ENCODE data around the gene ASPHD1.
"Not testable (repeated sequence)": the region's sequence is repeated elsewhere in the genome, so short reads cannot be mapped to it uniquely, and the experiment has no call there.

The ASPHD1 gene

GRCh38 chr16:29909851-29910250 lies 9.6 kb downstream of the ASPHD1 start:
- DNase-seq: not testable (repeated sequence)

- no peak for DNase-seq
Measured at GRCh38 chr16:29910819-29911675, 10.8 kb downstream of the ASPHD1 start.

GRCh38 chr16:29911676-29912010 lies 11.4 kb downstream of the ASPHD1 start:
- DNase-seq: no peak

- DNase-seq: no peak
Measured at GRCh38 chr16:29912087-29912486, 11.8 kb downstream of the ASPHD1 start.

- DNase-seq: no peak
Measured at GRCh38 chr16:29913514-29913913, 13.2 kb downstream of the ASPHD1 start.

- no peak for DNase-seq
Measured at GRCh38 chr16:29915590-29916247, 15.4 kb downstream of the ASPHD1 start.

- DNase-seq: no peak
Measured at GRCh38 chr16:29916979-29917378, 16.7 kb downstream of the ASPHD1 start.

GRCh38 chr16:29920288-29921033 lies 20.2 kb downstream of the ASPHD1 start:
- no peak for DNase-seq

- no peak for DNase-seq
Measured at GRCh38 chr16:29921034-29921385, 20.7 kb downstream of the ASPHD1 start.

GRCh38 chr16:29922326-29922725 lies 22.0 kb downstream of the ASPHD1 start:
- no peak for DNase-seq

- no peak for DNase-seq
Measured at GRCh38 chr16:29922986-29923501, 22.8 kb downstream of the ASPHD1 start.

GRCh38 chr16:29925105-29925756 lies 24.9 kb downstream of the ASPHD1 start:
- DNase-seq: no peak

- DNase-seq: peak; percentile 61
Measured at GRCh38 chr16:29925781-29926710, 25.8 kb downstream of the ASPHD1 start, which contains the start of gene KCTD13. KCTD13 (minus strand) TSS chr16:29926226; CDS start chr16:29926033, 193 bp downstream.

- peak; percentile 14 for DNase-seq
Measured at GRCh38 chr16:29926711-29927052, 26.4 kb downstream of the ASPHD1 start.

GRCh38 chr16:29927070-29927905 lies 27.0 kb downstream of the ASPHD1 start:
- DNase-seq: no peak

- not testable (repeated sequence) for DNase-seq
Measured at GRCh38 chr16:29931750-29932149, 31.5 kb downstream of the ASPHD1 start.

- DNase-seq: no peak
Measured at GRCh38 chr16:29940656-29941055, 40.4 kb downstream of the ASPHD1 start.

GRCh38 chr16:29943846-29944799 lies 43.8 kb downstream of the ASPHD1 start:
- peak; percentile 66 for DNase-seq

GRCh38 chr16:29947897-29948296 lies 47.6 kb downstream of the ASPHD1 start:
- DNase-seq: no peak
